Hepatocyte (in vitro differentiated cells): ENCODE results near the gene CASP4. TPM values are rescaled to one million over a fixed set of nuclear protein-coding genes. Genes with fewer than 3 reads are reported as not detected.

Experiments used
- DNase-seq: peaks from one replicate; pipeline ENCODE4 v3.0.0-alpha.2; 2016; ENCODE audit warnings: low spot score
- H2AFZ ChIP-seq: fragments of 200-600 bp; sonication (generic); 2 replicates; pipeline ENCODE4 v1.6.0; 2016; ENCODE audit warnings: antibody characterized with exemption, mild to moderate bottlenecking
- H3K27ac ChIP-seq: fragments of 200-600 bp; sonication (generic); 2 replicates; pipeline ENCODE4 v1.5.1; 2016; ENCODE audit warnings: mild to moderate bottlenecking
- H3K27me3 ChIP-seq: fragments of 200-600 bp; sonication (generic); 2 replicates; pipeline ENCODE4 v1.6.1; 2016
- H3K36me3 ChIP-seq: fragments of 200-600 bp; sonication (generic); replicated peaks from 2 replicates; pipeline ENCODE4 v1.5.1; 2016; ENCODE audit warnings: low read depth; ENCODE audit not compliant: insufficient read depth
- H3K4me1 ChIP-seq: fragments of 200-600 bp; sonication (generic); 2 replicates; pipeline ENCODE4 v1.5.1; 2016; ENCODE audit warnings: mild to moderate bottlenecking, moderate library complexity; ENCODE audit not compliant: insufficient read depth
- H3K4me2 ChIP-seq: fragments of 200-600 bp; sonication (generic); 2 replicates; pipeline ENCODE4 v1.6.0; 2016
- H3K4me3 ChIP-seq: fragments of 200-600 bp; sonication (generic); 2 replicates; pipeline ENCODE4 v1.5.1; 2016; ENCODE audit warnings: mild to moderate bottlenecking
- H3K79me2 ChIP-seq: fragments of 200-600 bp; sonication (generic); 2 replicates; pipeline ENCODE4 v1.6.0; 2017; ENCODE audit warnings: mild to moderate bottlenecking
- H3K9me2 ChIP-seq: fragments of 200-600 bp; sonication (generic); replicated peaks from 2 replicates; pipeline ENCODE4 v1.6.0; 2017; ENCODE audit warnings: mild to moderate bottlenecking; ENCODE audit not compliant: insufficient read depth
- H3K9me3 ChIP-seq: fragments of 200-600 bp; sonication (generic); 2 replicates; pipeline ENCODE4 v1.5.1; 2016; ENCODE audit warnings: low read depth, mild to moderate bottlenecking
- H4K20me1 ChIP-seq: fragments of 200-600 bp; sonication (generic); 2 replicates; pipeline ENCODE4 v1.6.0; 2016; ENCODE audit warnings: mild to moderate bottlenecking; ENCODE audit not compliant: insufficient read depth, poor library complexity, severe bottlenecking
- EZH2 ChIP-seq: fragments of 200-600 bp; sonication (generic); IDR thresholded peaks from 2 replicates; pipeline ENCODE4 v1.6.1; 2016; ENCODE audit warnings: antibody characterized with exemption, mild to moderate bottlenecking, borderline replicate concordance
- EZH2phosphoT487 ChIP-seq: fragments of 200-600 bp; sonication (generic); IDR thresholded peaks from one replicate; pipeline ENCODE4 v1.6.1; 2018; ENCODE audit warnings: antibody characterized with exemption, mild to moderate bottlenecking, low read depth, moderate library complexity; ENCODE audit not compliant: unreplicated experiment, severe bottlenecking
- WGBS: methylation state at CpG from one replicate; pipeline ENCODE4 v1.1.6; 2016; ENCODE audit warnings: low lambda C conversion rate; ENCODE audit errors: missing lambda C conversion rate; 5-methylcytosine and 5-hydroxymethylcytosine counted together
- polyA plus RNA-seq: library from polyadenylated mRNA; unstranded; fragments of >200 nt; fragmentation: Nextera tagmentation; extraction: Ambion mirVana; gene quantifications from 2 replicates; pipeline ENCODE4 v1.2.1, GENCODE V29; 2016
- total RNA-seq: library from RNA; depleted of rRNA; stranded (reverse); fragments of >200 nt; gene quantifications from 2 replicates; pipeline ENCODE4 v1.2.3, GENCODE V29; 2014
- TF ChIP-seq, protein P1 (sequence below): fragments of 200-600 bp; sonication (generic); IDR thresholded peaks from 2 replicates; pipeline ENCODE4 v1.5.1; 2016; ENCODE audit warnings: antibody characterized with exemption, mild to moderate bottlenecking; ENCODE audit not compliant: poor library complexity

Gene CASP4
- total and polyA plus RNA-seq, 2 experiments from 2014 or later, result 15.8 to 56.1 TPM

GRCh38 chr11:104956528-104956927 is 11.8 kb downstream of the CASP4 start:
- DNase-seq, result peak; percentile 18
- no peaks in the 10 kb centered on the region for H3K9me3 ChIP-seq
- TF ChIP-seq, protein P1, sequence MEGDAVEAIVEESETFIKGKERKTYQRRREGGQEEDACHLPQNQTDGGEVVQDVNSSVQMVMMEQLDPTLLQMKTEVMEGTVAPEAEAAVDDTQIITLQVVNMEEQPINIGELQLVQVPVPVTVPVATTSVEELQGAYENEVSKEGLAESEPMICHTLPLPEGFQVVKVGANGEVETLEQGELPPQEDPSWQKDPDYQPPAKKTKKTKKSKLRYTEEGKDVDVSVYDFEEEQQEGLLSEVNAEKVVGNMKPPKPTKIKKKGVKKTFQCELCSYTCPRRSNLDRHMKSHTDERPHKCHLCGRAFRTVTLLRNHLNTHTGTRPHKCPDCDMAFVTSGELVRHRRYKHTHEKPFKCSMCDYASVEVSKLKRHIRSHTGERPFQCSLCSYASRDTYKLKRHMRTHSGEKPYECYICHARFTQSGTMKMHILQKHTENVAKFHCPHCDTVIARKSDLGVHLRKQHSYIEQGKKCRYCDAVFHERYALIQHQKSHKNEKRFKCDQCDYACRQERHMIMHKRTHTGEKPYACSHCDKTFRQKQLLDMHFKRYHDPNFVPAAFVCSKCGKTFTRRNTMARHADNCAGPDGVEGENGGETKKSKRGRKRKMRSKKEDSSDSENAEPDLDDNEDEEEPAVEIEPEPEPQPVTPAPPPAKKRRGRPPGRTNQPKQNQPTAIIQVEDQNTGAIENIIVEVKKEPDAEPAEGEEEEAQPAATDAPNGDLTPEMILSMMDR, result no peak
- TF ChIP-seq EZH2phosphoT487 (no peak), EZH2 (no peak)
- no peak overlapping the region for H2AFZ ChIP-seq
- H3K4me1 ChIP-seq, result no peaks in the 10 kb centered on the region
- no peaks in the 10 kb centered on the region for H3K27me3 ChIP-seq
- no peak overlapping the region for H3K4me2 ChIP-seq
- no peak overlapping the region for H3K27ac ChIP-seq
- H3K4me3 ChIP-seq, result no peak overlapping the region
- H3K36me3 ChIP-seq, result no peaks in the 10 kb centered on the region
- H3K9me2 ChIP-seq, result no peaks in the 10 kb centered on the region
- H4K20me1 ChIP-seq, result no peaks in the 10 kb centered on the region
- H3K79me2 ChIP-seq, result no peaks in the 10 kb centered on the region

GRCh38 chr11:104946907-104947306 is 21.5 kb downstream of the CASP4 start:
- peak; percentile 46 for DNase-seq
- H3K27ac ChIP-seq, result no peak overlapping the region
- no peak overlapping the region for H3K4me2 ChIP-seq
- H3K79me2 ChIP-seq, result no peaks in the 10 kb centered on the region
- no peaks in the 10 kb centered on the region for H3K9me2 ChIP-seq
- no peak overlapping the region for H3K4me3 ChIP-seq
- H2AFZ ChIP-seq, result no peak overlapping the region
- WGBS, result 29% methylated on average over 2 of the region's 2 CpGs
- H3K36me3 ChIP-seq, result no peaks in the 10 kb centered on the region
- no peaks in the 10 kb centered on the region for H4K20me1 ChIP-seq
- H3K9me3 ChIP-seq, result no peaks in the 10 kb centered on the region
- no peaks in the 10 kb centered on the region for H3K27me3 ChIP-seq
- no peaks in the 10 kb centered on the region for H3K4me1 ChIP-seq
- TF ChIP-seq, protein P1, result peak; percentile 52
- TF ChIP-seq EZH2 (no peak), EZH2phosphoT487 (no peak)

DNA sequence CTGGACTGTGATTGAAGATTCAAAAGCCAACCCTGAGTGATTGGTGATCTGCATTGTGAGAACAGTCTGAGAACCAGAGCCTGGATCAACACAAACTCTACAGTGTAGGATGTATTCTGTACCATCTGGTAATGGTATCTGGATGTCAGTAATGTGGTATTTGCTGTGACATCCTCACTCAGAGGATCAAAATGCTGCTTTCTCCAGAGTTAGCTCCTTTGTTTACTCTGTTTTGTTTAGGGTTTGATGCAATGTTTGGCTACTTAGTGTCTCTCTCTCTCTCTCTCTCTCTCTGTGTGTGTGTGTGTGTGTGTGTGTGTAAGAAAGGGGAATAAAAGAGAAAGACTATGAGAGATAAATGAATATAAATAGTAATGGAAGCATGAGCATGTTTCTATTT is 24.3 kb downstream of the CASP4 start:
- no peaks in the 10 kb centered on the region for H3K9me3 ChIP-seq
- H3K4me3 ChIP-seq, result no peak overlapping the region
- H4K20me1 ChIP-seq, result no peaks in the 10 kb centered on the region
- H3K36me3 ChIP-seq, result no peaks in the 10 kb centered on the region
- no peak overlapping the region for H3K27ac ChIP-seq
- no peaks in the 10 kb centered on the region for H3K79me2 ChIP-seq
- DNase-seq, result no peak
- no peak overlapping the region for H2AFZ ChIP-seq
- no peaks in the 10 kb centered on the region for H3K4me1 ChIP-seq
- H3K4me2 ChIP-seq, result no peak overlapping the region
- TF ChIP-seq EZH2, result no peak
- TF ChIP-seq, protein P1, result no peak
- no peak for TF ChIP-seq EZH2phosphoT487
- H3K27me3 ChIP-seq, result no peaks in the 10 kb centered on the region
- no peaks in the 10 kb centered on the region for H3K9me2 ChIP-seq

- Histone ChIP-seq H3K9me3 (no peaks in the 10 kb centered on the region), H3K79me2 (no peaks in the 10 kb centered on the region), H4K20me1 (no peaks in the 10 kb centered on the region), H3K36me3 (no peaks in the 10 kb centered on the region), H3K27me3 (no peaks in the 10 kb centered on the region), H3K9me2 (no peaks in the 10 kb centered on the region), H3K4me2 (no peak overlapping the region), H2AFZ (no peak overlapping the region), H3K4me3 (no peak overlapping the region), H3K27ac (no peak overlapping the region), H3K4me1 (no peaks in the 10 kb centered on the region)
- whole genome bisulfite sequencing, result 39% methylated on average over 2 of the region's 2 CpGs
- TF ChIP-seq, protein P1, result no peak
- TF ChIP-seq EZH2phosphoT487 (no peak), EZH2 (no peak)
- DNase-seq, result no peak
Observed at GRCh38 chr11:104943561-104943960, 24.8 kb downstream of the CASP4 start.
